NCI-H1694 (cell line): ENCODE measurements around the gene IRF8.
"Not testable (repeated sequence)": the region's sequence is repeated elsewhere in the genome, so short reads cannot be mapped to it uniquely, and the experiment has no call there.

Source experiments
- DNase-seq: peaks from one replicate; lab custom pipeline; 2025; lab: John Stamatoyannopoulos, UW

The IRF8 gene

GRCh38 chr16:85935391-85935973 lies 36.5 kb downstream of the IRF8 start:
- DNase-seq: no peak

DNA sequence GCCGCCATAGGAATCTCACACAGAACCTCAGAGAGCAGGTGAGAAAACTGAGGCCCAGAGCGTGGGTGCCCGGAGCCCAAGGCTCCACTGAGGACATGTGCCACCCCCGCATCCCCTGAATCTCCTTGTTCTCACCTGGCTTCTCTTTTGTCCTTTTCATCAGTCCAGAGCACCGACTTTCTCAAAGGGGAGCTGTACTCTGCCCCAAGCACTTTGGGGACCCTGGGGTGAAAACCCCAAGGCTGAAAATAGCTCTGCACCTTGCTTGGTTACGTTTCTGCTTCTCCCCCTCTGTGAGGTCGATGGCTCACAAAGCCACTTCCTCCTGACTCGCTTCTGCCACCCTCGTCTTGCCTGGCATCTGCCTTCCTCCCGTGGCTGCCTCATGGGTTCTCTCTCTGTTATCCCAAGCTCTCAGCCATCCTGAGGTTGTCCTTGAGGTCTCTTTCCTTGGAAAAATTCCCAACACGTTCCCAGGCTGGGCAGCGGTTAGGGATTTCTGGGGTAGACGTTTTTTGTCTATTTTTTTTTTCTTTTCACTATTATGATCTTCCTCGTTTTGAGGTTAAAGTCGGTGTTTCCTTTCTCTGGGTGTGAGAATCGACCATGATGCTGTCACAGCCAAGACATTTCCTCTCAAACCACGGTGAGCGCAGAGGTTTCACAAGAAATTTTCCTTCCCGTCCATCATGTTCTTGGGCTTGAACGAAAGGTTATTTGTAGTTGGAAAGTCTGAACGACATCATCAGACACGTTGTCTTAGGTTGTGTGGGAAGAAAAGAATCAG lies 37.2 kb downstream of the IRF8 start:
- DNase-seq: no peak

DNA sequence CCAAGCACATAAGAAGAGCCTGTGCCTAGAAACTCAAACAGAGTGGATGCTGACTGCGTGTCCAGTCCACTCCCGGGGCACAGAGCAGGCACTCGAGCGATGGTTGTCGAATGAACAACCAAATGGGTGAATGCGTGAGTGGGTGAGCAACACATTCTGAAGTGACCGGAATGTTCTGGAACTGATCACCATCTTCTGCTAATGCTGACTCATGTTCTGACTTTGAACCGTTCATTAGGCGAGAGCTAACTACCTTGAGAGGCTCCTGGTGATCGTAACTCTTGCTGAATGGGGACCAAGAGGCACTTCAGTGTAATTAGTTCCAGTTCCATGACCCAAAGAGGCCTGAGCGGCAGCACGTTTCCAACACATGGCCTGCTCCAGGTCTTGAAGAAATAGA lies 37.9 kb downstream of the IRF8 start:
- no peak for DNase-seq

DNA sequence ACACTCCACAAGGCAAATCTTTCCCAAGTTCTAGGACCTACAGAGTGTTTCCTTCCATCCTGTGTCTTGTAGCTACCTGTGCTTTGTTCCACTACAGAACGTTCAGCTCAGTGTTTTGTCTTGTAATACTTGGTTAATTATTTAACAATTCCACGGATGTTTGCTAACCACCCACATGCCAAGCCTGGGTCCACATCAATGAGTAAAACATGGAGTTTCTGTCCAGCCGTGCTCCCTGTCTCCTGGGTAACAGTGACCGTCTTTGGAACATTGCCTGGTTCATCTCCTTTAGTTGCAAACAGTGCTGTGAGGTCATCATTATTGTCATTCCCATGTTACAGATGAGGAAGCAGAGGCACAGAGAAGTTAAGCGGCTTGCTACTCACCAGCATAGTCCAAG lies 41.3 kb downstream of the IRF8 start:
- no peak for DNase-seq

DNA sequence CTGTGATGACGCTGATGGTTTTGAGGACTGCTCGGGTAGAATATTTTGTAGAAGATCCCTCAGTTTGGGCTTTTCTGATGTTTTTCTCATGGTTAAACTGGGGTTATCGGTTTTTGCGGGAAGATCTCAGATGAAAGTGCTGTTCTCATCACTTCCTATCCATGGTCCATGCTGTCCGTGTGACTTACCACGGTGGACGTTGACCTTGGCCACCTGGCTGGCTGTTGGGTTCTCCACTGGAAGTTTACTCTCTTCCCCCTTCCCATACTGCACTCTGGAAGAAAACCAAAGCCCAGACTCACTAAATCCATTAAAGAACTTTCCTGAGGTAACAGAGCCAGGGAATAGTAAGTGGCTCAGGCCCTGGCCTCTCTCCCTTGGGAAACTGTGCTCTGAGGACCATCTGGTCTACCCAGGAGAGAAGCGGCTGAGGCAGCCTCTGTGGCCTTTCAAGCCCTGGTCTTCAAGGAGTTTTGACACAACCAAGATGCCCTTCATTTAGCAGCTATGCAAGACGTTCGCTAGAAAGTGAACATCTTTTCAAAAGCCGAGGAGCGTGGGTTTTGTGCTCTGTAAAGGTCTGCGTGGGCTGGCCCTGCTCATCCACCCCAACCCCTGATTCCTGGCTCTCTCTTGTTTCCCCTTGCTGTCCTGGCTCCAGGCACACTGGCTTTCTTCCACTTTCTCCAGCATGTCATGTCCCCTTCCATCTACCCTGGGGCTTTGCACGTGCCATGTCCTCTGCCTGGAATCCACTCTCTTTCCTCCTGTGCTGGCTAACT lies 43.1 kb downstream of the IRF8 start:
- DNase-seq: no peak

DNA sequence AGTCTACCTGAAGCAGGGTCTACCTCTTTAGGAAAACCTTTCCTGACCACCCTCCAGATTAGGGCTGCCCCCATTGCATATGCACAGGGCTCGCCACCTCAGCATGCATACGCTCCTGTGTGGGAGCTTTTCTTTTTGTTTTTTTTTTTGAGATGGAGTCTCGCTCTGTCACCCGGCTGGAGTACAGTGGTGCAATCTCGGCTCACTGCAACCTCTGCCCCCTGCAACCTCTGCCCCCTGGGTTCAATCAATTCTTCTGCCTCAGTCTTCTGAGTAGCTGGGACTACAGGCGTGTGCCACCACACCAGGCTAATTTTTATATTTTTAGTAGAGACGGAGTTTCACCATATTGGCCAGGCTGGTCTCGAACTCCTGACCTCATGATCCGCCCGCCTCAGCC lies 43.7 kb downstream of the IRF8 start:
- not testable (repeated sequence) for DNase-seq

GRCh38 chr16:85943711-85944110 lies 44.7 kb downstream of the IRF8 start:
- DNase-seq: no peak

DNA sequence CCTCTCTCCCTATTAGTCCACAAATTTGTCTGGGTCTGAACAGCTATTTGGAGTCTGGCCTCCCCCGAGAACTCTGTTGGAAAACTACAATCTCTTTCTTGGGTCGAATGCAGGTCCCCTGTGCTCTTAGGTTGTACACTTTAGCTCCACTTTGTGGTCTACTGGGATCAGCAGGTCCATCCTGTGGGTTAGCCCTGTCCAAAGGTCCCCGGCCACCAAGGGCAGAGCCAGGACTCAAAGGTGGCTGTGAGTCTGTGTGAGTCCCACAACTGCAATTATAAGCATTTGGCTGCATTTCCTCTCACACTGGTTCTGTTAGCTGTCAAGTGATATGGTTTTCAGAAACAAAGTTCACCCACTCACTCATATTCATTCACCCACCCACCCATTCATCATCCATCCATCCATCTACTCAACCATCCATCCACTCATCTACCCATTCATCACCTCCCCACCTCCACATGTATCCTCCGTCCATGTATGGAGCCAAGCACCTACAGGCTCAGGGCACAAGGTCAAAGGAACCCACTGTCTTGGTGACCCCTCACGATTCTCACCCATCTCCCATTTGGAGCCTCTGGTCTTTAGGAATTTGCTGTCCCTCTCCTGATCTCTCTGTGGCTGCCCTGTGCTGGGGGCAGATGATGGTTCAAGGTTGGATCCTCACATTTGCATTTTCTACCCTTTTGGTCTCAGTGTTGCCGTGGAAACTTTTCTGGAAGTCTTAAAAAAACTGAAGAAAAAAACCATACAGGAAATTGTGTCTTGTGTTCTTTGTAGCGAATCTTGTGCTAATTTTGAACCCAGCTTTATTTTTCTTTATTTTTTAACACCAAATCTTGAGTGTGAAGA lies 45.8 kb downstream of the IRF8 start:
- no peak for DNase-seq

- no peak for DNase-seq
Measured at GRCh38 chr16:85945424-85945751, 46.4 kb downstream of the IRF8 start.

DNA sequence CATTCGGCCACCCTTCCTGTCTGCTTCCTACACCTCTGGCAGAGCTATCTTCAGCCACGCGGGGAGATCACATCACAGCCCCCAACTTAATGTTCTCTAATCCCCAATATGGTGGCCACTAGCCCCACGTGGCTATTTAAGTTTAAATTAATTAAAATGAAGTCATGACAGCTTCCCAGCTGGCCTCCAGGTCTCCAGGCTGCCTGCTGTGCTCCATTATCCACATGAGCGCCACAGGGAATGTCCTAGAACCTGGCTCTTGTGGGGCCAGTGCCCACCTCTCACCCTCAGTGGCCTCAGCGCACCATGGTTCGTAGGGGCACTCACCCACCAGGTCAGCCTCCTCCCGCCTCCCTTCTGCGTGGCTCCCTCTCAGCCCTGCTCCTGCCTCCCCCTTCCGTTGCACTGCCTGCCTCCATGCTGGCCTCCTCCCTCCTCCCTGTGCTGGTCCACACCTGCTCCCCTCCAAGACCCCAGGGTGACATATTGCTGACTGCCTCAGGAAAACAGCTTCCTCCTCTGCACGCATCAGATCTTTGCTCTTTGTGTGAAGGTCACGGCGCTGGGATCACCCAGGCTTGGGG lies 47.7 kb downstream of the IRF8 start:
- DNase-seq: no peak

GRCh38 chr16:85947230-85948137 lies 48.5 kb downstream of the IRF8 start:
- no peak for DNase-seq

GRCh38 chr16:85948138-85948509 lies 49.2 kb downstream of the IRF8 start:
- no peak for DNase-seq

DNA sequence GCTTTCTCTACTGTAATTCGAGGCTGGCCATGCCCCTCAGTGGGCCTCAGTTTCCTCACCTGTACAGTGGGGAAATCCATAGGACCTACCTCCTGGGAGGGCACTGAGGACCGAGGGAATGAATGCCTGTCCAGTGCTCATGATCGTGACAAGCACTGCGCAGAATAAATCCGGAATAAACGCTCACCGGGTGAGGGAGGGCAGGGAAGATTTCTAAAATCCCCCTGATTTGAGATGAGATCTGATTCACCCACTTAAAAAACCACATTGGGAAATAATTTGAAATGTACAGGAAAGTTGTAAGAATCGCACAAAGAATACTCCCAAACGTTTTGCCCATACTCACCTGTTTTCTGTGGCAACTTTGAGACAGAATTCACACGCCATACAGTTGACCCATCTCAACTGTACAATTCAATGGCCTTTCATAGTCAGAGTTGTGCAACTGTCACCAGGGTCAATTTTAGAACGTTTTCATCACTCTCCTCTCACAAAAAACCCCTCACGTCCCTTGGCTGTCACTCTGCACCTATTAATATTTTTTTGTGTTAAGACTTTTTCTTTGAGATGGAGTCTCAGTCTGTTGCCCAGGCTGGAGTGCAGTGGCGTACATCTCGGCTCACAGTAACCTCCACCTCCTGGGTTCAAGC lies 49.8 kb downstream of the IRF8 start:
- no peak for DNase-seq

- no peak for DNase-seq
Measured at GRCh38 chr16:85950136-85950918, 51.4 kb downstream of the IRF8 start.

DNA sequence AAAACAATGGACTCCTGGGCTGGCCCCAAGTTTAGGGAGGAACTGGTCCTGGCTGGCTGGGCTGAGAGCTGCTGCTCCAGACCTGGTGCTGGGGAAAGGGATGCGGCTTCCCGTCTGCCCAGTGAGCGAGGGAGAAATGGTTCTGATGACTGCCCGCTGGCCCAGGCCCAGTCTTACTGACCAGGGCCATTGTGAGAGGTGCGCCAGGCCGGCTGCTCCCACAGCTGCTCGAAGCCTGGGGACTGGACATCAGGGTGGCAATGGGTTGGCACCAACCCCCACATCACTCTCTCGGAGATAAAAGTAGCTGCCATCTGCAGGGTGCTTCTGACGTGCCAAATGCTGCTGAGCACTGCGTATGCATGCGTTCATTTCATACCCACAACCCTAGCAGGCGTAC lies 53.2 kb downstream of the IRF8 start:
- no peak for DNase-seq

- DNase-seq: no peak
Measured at GRCh38 chr16:85952811-85953210, 53.8 kb downstream of the IRF8 start.

- DNase-seq: no peak
Measured at GRCh38 chr16:85954927-85955519, 56.1 kb downstream of the IRF8 start.

GRCh38 chr16:85955566-85955965 lies 56.6 kb downstream of the IRF8 start:
- no peak for DNase-seq

DNA sequence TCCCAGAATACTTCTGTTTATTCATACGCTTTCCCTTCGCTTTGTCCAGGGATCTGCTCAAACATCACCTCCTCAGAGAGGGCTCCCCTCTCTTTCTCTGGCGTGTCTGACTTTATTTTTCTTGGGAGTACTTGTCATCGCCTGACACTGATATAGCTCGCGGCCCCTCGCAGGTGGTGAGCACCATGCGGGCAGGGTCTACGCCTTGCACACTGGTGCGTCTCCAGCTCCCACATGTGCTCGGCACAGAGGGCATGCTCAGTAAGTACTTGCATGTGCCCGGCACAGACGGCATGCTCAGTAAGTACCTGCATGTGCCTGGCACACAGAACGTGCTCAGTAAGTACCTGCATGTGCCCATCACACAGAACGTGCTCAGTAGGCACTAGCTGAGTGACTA lies 57.5 kb downstream of the IRF8 start:
- no peak for DNase-seq
